Rectal smooth muscle tissue (tissue), 1 donor: ENCODE results near the gene SDF2L1.
"Not testable (repeated sequence)": the region's sequence is repeated elsewhere in the genome, so short reads cannot be mapped to it uniquely, and the experiment has no call there.

Experiments
- H3K27ac ChIP-seq: one replicate; pipeline ENCODE4 v1.7.0; 2013; ENCODE audit warnings: low read depth, low read length, inconsistent platforms
- H3K27me3 ChIP-seq: one replicate; pipeline ENCODE4 v1.7.0; 2013; ENCODE audit warnings: low read length; ENCODE audit not compliant: control insufficient read depth, insufficient read depth
- H3K36me3 ChIP-seq: one replicate; pipeline ENCODE4 v1.7.0; 2013; ENCODE audit warnings: low read length; ENCODE audit not compliant: control insufficient read depth, insufficient read depth
- H3K4me1 ChIP-seq: one replicate; pipeline ENCODE4 v1.7.0; 2013; ENCODE audit warnings: low read length; ENCODE audit not compliant: control insufficient read depth, insufficient read depth
- H3K4me3 ChIP-seq: one replicate; pipeline ENCODE4 v1.7.0; 2013; ENCODE audit warnings: low read length
- H3K9ac ChIP-seq: one replicate; pipeline ENCODE4 v1.7.0; 2013; ENCODE audit warnings: low read length

Gene SDF2L1

DNA sequence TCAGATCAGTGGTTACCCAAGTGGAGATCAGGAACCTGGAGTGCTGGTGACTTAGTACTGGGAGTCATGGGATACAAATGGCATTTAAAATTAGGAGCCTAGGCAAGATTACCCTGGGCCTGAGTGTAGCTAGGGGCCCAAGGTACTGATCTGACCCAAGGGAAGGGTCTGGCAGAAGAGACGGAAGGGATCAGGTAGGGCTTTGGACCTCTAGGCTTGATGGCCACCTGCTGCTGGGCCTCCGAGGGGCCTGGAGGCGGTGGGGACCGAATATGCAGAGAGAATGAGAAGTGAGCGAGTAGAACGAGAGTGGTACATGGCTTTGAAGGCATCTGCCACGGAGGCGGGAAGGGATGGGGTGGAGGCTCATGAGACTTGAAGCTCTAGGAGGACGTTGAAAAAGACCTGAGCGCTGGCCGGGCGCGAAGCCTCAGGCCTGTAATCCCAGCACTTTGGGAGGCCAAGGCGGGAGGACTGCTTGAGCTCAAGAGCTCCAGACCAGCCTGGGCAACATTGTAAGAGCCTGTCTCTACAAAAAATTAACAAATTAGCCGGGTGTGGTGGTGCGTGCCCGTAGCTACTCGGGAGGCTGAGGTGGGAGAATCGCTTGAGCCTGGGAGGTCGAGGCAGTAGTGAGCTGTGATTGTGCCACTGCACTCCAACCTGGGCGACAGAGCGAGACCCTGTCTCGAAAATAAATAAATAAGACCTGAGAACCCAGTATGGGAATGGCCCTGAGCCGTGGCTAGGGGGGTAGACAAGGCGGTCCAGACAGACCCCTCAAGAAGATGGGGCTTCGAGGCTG, 23.1 kb downstream of the SDF2L1 start:
- Histone ChIP-seq H3K27me3 (no peaks in the 10 kb centered on the region), H3K4me1 (no peaks in the 10 kb centered on the region), H3K27ac (peak overlapping the region; percentile 86), H3K4me3 (peak overlapping the region; percentile 94), H3K9ac (peak overlapping the region; percentile 14), H3K36me3 (peaks cover 3% of the 10 kb centered on the region)

DNA sequence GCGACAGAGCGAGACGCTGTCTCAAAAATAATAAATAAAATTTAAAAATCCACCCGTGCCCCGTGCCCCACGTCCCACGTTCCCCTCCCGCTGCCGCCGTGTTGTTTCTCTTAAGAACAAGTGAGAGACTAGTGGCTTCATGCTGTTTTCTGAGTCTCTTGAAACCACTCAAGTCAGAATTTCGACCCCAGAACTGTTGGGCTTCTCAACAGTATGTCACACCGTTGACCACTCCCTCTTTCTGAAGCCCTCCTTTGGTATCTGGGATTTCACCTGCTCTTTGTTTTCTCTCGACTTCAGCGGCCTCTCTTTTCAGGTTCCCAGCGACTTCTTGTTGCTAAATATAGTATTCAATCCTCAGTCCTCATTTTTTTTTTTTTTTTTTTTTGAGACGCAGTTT, 24.7 kb downstream of the SDF2L1 start:
- Histone ChIP-seq H3K4me3 (peak overlapping the region; percentile 94), H3K9ac (peak overlapping the region; percentile 87), H3K27me3 (no peaks in the 10 kb centered on the region), H3K27ac (no peak overlapping the region), H3K4me1 (no peaks in the 10 kb centered on the region), H3K36me3 (peaks cover 13% of the 10 kb centered on the region)

DNA sequence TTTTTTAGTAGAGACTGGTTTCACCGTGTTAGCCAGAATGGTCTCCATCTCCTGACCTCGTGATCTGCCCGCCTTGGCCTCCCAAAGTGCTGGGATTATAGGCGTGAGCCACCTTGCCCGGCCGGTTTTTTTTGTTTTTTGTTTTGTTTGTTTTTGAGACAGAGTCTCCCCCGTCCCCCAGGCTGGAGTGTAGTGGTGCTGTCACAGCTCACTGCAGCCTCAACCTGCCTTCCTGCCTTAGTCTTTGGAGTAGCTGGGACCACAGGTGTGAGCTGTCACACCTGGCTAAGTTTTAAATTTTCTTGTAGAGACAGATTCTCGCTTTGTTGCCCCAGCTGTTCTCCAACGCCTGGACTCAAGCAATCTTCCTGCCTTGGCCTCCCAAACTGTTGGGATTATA, 26.9 kb downstream of the SDF2L1 start:
- Histone ChIP-seq H3K9ac (no peak overlapping the region), H3K36me3 (peaks cover 26% of the 10 kb centered on the region)

GRCh38 chr22:21672107-21672629, 30.1 kb downstream of the SDF2L1 start:
- H3K36me3 ChIP-seq = peaks cover 34% of the 10 kb centered on the region
- H3K4me1 ChIP-seq = no peaks in the 10 kb centered on the region
- no peaks in the 10 kb centered on the region for H3K27me3 ChIP-seq
- H3K9ac ChIP-seq = no peak overlapping the region
- no peak overlapping the region for H3K4me3 ChIP-seq
- no peak overlapping the region for H3K27ac ChIP-seq

More for the DNA sequence above, 26.9 kb downstream of the SDF2L1 start:
- Histone ChIP-seq H3K27ac (no peak overlapping the region), H3K4me3 (no peak overlapping the region), H3K27me3 (no peaks in the 10 kb centered on the region), H3K4me1 (no peaks in the 10 kb centered on the region)

GRCh38 chr22:21673534-21674321, 31.6 kb downstream of the SDF2L1 start:
- Histone ChIP-seq H3K4me1 (no peaks in the 10 kb centered on the region), H3K9ac (no peak overlapping the region), H3K27me3 (no peaks in the 10 kb centered on the region), H3K27ac (no peak overlapping the region), H3K36me3 (peaks cover 34% of the 10 kb centered on the region), H3K4me3 (no peak overlapping the region)

DNA sequence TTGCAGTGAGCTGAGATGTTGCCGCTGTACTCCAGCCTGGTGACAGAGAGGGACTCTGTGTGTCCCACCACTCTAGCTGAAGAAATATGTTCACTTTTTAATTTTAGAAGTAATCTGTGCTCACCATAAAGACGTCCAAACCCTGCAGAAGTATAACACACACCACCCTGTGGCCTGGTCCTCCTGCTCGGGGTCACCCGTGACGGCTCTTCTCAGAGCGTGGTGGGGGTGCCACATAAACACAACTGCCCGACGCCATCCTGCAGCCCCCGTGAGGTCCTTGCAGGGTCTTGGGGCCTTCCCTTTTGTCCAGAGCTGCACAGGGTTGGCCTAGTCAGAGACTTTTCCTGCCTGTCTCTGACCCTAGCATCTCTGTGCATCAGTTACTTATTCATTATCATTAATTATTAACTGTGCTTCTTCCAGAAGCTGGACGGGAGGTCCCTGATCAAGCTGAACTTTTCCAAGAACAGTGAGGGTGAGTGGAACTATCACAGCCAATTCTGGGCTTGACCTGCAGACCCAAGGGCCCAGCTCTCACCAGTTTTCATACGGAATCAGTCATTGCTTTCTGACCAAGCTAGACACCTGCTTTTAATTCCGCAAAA, 32.6 kb downstream of the SDF2L1 start:
- Histone ChIP-seq H3K9ac (no peak overlapping the region), H3K27me3 (no peaks in the 10 kb centered on the region), H3K27ac (no peak overlapping the region), H3K36me3 (peaks cover 33% of the 10 kb centered on the region), H3K4me1 (no peaks in the 10 kb centered on the region), H3K4me3 (no peak overlapping the region)

DNA sequence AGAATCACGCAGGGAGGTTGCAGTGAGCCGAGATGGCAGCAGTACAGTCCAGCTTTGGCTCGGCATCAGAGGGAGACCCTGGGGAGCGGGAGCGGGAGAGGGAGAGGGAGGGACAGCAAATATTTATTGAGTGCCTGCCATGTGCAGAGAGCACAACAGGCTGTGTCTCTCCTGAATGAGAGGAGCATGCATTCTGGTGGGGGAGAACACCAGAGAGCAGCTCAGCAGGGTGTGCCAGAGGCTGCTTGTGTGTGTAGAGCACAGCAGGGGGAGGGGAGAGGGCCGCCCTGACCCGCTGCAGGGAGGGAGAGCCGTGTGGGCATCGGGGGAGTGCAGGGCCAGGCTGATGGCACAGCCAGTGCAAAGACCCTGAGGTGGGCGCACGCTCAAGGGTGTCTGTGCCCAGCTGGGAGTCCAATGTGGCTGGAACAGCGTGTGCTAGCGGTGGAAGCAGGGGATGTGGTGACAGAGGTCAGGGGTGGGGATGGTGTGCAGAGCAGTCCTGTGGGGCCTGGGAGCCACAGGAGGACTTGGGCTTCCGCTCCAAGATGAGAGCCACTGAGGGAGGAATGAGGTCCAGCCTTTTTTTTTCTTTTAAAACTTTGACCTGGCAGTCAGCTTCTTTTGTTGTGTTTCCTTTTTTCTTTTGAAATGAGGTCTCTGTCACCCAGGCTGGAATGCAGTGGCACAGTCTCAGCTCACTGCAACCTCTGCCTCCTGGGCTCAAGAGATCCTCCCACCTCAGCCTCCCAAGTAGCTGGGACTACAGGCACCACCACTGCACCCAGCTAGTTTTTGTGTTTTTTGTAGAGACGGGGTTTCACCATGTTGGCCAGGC, 35.7 kb downstream of the SDF2L1 start:
- no peaks in the 10 kb centered on the region for H3K27me3 ChIP-seq
- H3K4me3 ChIP-seq = no peak overlapping the region
- H3K4me1 ChIP-seq = no peaks in the 10 kb centered on the region
- no peak overlapping the region for H3K9ac ChIP-seq
- H3K27ac ChIP-seq = no peak overlapping the region
- peaks cover 21% of the 10 kb centered on the region for H3K36me3 ChIP-seq

DNA sequence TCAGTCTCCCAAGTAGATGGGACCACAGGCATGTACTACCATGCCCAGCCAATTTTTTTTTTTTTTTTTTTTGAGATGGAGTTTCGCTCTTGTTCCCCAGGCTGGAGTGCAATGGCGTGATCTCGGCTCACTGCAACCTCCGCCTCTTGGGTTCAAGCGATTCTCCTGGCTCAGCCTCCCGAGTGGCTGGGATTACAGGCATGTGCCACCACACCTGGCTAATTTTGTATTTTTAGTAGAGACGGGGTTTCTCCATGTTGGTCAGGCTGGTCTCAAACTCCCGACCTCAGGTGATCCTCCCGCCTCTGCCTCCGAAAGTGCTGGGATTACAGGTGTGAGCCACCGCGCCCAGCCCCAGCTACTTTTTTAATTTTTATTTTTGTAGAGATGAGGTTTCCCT, 36.7 kb downstream of the SDF2L1 start:
- not testable (repeated sequence) for H3K9ac ChIP-seq
- peaks cover 24% of the 10 kb centered on the region for H3K36me3 ChIP-seq

GRCh38 chr22:21679383-21679782, 37.3 kb downstream of the SDF2L1 start:
- Histone ChIP-seq H3K4me3 (no peak overlapping the region), H3K36me3 (peaks cover 24% of the 10 kb centered on the region), H3K27me3 (no peaks in the 10 kb centered on the region), H3K9ac (no peak overlapping the region), H3K27ac (no peak overlapping the region), H3K4me1 (no peaks in the 10 kb centered on the region)

More for the DNA sequence above, 36.7 kb downstream of the SDF2L1 start:
- not testable (repeated sequence) for H3K4me1 ChIP-seq, H3K4me3 ChIP-seq, H3K27me3 ChIP-seq, H3K27ac ChIP-seq

- H3K27me3 ChIP-seq = no peaks in the 10 kb centered on the region
- H3K27ac ChIP-seq = no peak overlapping the region
- H3K9ac ChIP-seq = no peak overlapping the region
- peaks cover 18% of the 10 kb centered on the region for H3K36me3 ChIP-seq
- H3K4me1 ChIP-seq = no peaks in the 10 kb centered on the region
- no peak overlapping the region for H3K4me3 ChIP-seq
These were observed 38.9 kb downstream of the SDF2L1 start for GRCh38 chr22:21680830-21681565.

DNA sequence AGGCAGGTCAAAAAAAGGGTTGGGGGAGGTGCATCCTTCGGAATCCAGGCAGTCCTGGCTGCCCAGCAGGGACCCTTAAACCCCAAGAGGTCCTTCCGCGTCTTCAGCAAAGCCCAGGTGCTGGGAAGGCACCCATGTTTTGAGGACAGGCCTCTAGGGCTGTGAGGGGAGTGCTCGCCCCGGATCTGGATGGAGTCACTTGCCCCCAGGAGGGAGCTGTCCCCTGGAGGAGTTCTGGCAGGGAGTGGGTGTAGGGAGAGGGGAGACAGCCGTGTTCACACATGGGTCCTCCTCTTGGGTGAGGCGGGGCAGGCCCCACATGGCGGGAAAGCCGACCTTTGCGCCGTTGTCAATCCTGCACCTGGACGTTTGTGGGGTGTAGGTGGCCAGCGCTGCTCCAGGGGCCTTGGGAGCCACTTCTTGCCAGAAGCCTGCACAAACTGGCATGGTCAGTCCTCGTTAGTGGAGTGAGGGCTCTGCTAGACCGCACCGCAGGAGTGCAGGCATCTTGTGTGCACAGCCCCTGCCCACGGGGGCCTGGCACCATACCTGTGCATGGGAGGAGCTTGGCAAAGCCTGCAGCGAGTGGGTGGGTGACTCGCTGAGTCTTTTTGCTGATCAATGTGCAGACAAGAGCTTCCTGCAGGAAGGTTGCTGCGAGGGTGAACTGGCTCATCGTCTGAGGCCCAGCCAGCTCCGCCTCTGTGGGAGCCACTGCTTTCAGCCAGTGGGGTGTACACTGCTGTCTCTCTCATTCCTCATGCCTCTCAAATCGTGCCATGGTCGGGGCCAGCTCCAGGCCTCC, 39.7 kb downstream of the SDF2L1 start:
- Histone ChIP-seq H3K9ac (no peak overlapping the region), H3K27ac (no peak overlapping the region), H3K27me3 (no peaks in the 10 kb centered on the region), H3K4me1 (no peaks in the 10 kb centered on the region), H3K36me3 (peaks cover 21% of the 10 kb centered on the region), H3K4me3 (no peak overlapping the region)
